GM04504 (cell line): ENCODE data around the gene BPTF.
"Not testable (repeated sequence)": the region's sequence is repeated elsewhere in the genome, so short reads cannot be mapped to it uniquely, and the experiment has no call there.

ENCODE experiments used
- DNase-seq: peaks from one replicate; pipeline ENCODE4 v3.0.0-alpha.2; 2012; ENCODE audit warnings: low read depth

The BPTF gene

GRCh38 chr17:68016838-68017237 lies 191.5 kb downstream of the BPTF start:
- no peak for DNase-seq

- DNase-seq, result not testable (repeated sequence)
Observed at GRCh38 chr17:68018493-68018892, 193.2 kb downstream of the BPTF start.

- DNase-seq, result no peak
Observed at GRCh38 chr17:68019336-68019674, 194.0 kb downstream of the BPTF start.

- DNase-seq, result peak; percentile 87
Observed at GRCh38 chr17:68019675-68020408, 194.5 kb downstream of the BPTF start.

GRCh38 chr17:68020409-68020756 lies 195.1 kb downstream of the BPTF start:
- DNase-seq, result no peak

- not testable (repeated sequence) for DNase-seq
Observed at GRCh38 chr17:68020791-68021190, 195.5 kb downstream of the BPTF start.

- no peak for DNase-seq
Observed at GRCh38 chr17:68021963-68022362, 196.7 kb downstream of the BPTF start.

GRCh38 chr17:68022547-68022946 lies 197.2 kb downstream of the BPTF start:
- DNase-seq, result not testable (repeated sequence)

GRCh38 chr17:68029512-68030215 lies 204.4 kb downstream of the BPTF start:
- no peak for DNase-seq
